ENCODE results near the gene DNAJB14. TPM values are rescaled to one million over a fixed set of nuclear protein-coding genes. Genes with fewer than 3 reads are reported as not detected.

The DNAJB14 gene
- total RNA-seq, 1 experiment from 2014 or later, result 41.0 TPM

DNA sequence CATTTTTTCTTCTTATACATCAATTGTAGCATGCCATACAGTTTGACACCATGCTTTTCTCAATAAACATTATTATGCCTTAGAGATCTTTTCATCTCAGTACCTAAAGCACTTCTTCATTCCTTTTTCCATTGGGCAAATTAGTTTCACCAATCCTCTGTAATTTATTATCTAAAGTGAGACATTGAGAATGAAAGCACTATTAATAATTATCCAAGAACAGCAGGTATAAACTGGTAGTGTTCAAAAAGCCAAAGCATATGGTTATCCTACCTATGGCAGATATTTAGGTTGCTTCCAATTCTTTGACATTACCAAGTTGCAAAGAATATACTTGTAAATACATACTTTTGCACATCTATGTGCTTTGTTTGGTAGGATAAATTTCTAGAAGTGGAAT lies 67.8 kb downstream of the DNAJB14 start:
- H3K4me2 ChIP-seq (ENCODE audit: insufficient read depth, insufficient read length, low read length), result no peak overlapping the region
- no peak overlapping the region for H3K23ac ChIP-seq (ENCODE audit: insufficient read length, low read depth, low read length)
- no peak overlapping the region for H3K9ac ChIP-seq (ENCODE audit: extremely low read depth, insufficient read length, low read length)
- no peak overlapping the region for H2BK5ac ChIP-seq (ENCODE audit: insufficient read length, low read length)
- no peaks in the 10 kb centered on the region for H3K9me3 ChIP-seq (ENCODE audit: control insufficient read depth, low read depth, low read length)
- H4K20me1 ChIP-seq (ENCODE audit: control insufficient read depth, insufficient read depth, insufficient read length), result no peaks in the 10 kb centered on the region
- H3K14ac ChIP-seq (ENCODE audit: insufficient read depth, low read length), result no peak overlapping the region
- H2BK20ac ChIP-seq (ENCODE audit: low read depth, low read length, poor library complexity, severe bottlenecking), result no peak overlapping the region
- no peak overlapping the region for H3K18ac ChIP-seq (ENCODE audit: insufficient read length, low read depth, low read length)
- H3K79me1 ChIP-seq (ENCODE audit: insufficient read depth, low read depth, low read length, poor library complexity, severe bottlenecking), result no peaks in the 10 kb centered on the region
- H2BK12ac ChIP-seq (ENCODE audit: insufficient read length, low read depth, low read length), result no peak overlapping the region
- H2AFZ ChIP-seq (ENCODE audit: low read length), result no peak overlapping the region
- Mint-ChIP-seq H3K27ac (no peak overlapping the region), H3K4me1 (no peaks in the 10 kb centered on the region), H3K9me3 (no peaks in the 10 kb centered on the region), H3K36me3 (ENCODE audit: insufficient read depth in 1 of 3, low read depth in 3 of 3) (peaks cover 3 to 18% (median 15%) of the 10 kb centered on the region in 3 experiments; a peak in 5 of 7 replicates), H3K27me3 (ENCODE audit: low read depth) (no peaks in the 10 kb centered on the region; the same call in 1 of the 2 replicates), H3K4me3 (no peak overlapping the region)
- H3T11ph ChIP-seq (ENCODE audit: low read length), result no peak overlapping the region
- H2AK5ac ChIP-seq (ENCODE audit: insufficient read length, low read length), result no peak overlapping the region
- H3K56ac ChIP-seq (ENCODE audit: insufficient read length, low read depth, low read length), result no peak overlapping the region
- H3K4ac ChIP-seq (ENCODE audit: low read depth, low read length), result no peak overlapping the region
- H3K27ac ChIP-seq (ENCODE audit: insufficient read length, low read depth, low read length), result no peak overlapping the region
- no peaks in the 10 kb centered on the region for H3K27me3 ChIP-seq (ENCODE audit: insufficient read depth, low read length)
- no peaks in the 10 kb centered on the region for H3K23me2 ChIP-seq (ENCODE audit: insufficient read length, low read depth, low read length, poor library complexity, severe bottlenecking)
- DNase-seq, result no peak
- H2BK15ac ChIP-seq (ENCODE audit: low read depth, low read length), result no peak overlapping the region
- TF ChIP-seq, protein P1, sequence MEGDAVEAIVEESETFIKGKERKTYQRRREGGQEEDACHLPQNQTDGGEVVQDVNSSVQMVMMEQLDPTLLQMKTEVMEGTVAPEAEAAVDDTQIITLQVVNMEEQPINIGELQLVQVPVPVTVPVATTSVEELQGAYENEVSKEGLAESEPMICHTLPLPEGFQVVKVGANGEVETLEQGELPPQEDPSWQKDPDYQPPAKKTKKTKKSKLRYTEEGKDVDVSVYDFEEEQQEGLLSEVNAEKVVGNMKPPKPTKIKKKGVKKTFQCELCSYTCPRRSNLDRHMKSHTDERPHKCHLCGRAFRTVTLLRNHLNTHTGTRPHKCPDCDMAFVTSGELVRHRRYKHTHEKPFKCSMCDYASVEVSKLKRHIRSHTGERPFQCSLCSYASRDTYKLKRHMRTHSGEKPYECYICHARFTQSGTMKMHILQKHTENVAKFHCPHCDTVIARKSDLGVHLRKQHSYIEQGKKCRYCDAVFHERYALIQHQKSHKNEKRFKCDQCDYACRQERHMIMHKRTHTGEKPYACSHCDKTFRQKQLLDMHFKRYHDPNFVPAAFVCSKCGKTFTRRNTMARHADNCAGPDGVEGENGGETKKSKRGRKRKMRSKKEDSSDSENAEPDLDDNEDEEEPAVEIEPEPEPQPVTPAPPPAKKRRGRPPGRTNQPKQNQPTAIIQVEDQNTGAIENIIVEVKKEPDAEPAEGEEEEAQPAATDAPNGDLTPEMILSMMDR (conservative IDR thresholded peaks at IDR 0.05), result no peak
- no peak overlapping the region for H2BK120ac ChIP-seq (ENCODE audit: low read depth, low read length, poor library complexity, severe bottlenecking)
- H4K91ac ChIP-seq (ENCODE audit: insufficient read length, low read depth, low read length), result no peak overlapping the region
- no peaks in the 10 kb centered on the region for H3K4me1 ChIP-seq (ENCODE audit: insufficient read depth, low read length)
- H4K5ac ChIP-seq (ENCODE audit: insufficient read length, low read depth, low read length), result no peak overlapping the region
- H3K79me2 ChIP-seq (ENCODE audit: insufficient read depth, low read length), result no peaks in the 10 kb centered on the region
- H4K8ac ChIP-seq (replicated peaks; ENCODE audit: insufficient read length, low read depth, low read length), result no peak overlapping the region
